Measurements from ENCODE around the gene RPS8.
A peak's percentile ranks its signal among the peaks of the same experiment; 100 is the strongest.

The RPS8 gene

DNA sequence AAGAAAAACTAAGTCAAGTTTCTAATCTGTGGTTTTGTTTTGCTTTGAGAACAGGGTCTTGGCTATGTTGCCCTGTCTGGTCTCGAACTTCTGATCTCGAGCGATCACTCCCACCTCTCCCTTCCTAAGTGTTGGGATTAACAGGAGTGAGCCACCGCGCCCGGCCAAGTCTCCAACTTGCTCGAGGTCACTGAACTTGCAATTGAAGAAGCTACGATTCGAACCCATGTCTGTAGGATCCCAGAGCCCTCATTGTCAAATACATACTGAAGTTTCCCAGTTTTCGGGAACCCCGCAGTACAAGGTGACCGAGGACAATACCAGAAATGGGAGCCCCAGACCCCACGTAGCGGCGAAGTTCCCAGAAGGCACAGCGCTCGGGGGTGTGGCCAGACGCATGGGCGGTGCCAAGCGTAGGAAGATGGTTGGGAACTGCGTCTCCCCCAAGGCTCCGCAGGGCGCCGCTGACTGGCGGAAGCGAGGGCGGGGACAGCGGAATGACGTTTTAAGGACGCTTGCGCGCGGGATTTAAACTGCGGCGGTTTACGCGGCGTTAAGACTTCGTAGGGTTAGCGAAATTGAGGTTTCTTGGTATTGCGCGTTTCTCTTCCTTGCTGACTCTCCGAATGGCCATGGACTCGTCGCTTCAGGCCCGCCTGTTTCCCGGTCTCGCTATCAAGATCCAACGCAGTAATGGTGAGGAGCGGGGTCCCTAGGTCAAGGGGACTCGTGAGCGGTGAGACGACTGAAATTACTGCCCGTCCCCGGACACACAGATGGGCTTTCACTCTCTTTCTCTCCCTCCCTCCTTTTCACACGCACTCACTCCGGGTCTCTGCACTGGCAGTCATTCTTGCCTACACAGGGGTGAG, 35.8 kb upstream of the RPS8 start, which contains the start of gene KIF2C:
KIF2C (plus strand) TSS at position 531 of the 872 bp plus-strand sequence; CDS start at position 627, 96 bp downstream.
- H3K27ac ChIP-seq (ENCODE audit: extremely low read depth, low read depth, low read length) = peak within 1 kb of the TSS; percentile 78
- peaks cover 3% of the 10 kb centered on the region; the same call in 1 of the 2 replicates for H3K4me1 ChIP-seq (ENCODE audit: control insufficient read depth, insufficient read depth, low read length)
- ChIA-PET CTCF (interaction anchor here (3.4 kb wide), 1 partner anchor 8 kb away, joined by 19 read pairs; the partner anchor contains the start of gene RNU5D-1), POLR2A (interaction anchor here (0.5 to 2.3 kb wide), 5 partner anchors 9 to 65 kb away, joined by 3 to 15 read pairs (median 4); partner anchors contain the start of genes RNU5D-1 and RPS8)
- peaks cover 26 to 35% of the 10 kb centered on the region in 2 experiments for H3K36me3 ChIP-seq (ENCODE audit: control insufficient read depth in 2 of 2, insufficient read depth in 1 of 2, low read length in 2 of 2)
- H3K9me3 ChIP-seq (ENCODE audit: control insufficient read depth, insufficient read depth, low read depth, low read length) = no peaks in the 10 kb centered on the region
- peak within 1 kb of the TSS; percentile 66 for H3K4me3 ChIP-seq (ENCODE audit: low read depth, low read length)
- TF ChIP-seq, protein P1, sequence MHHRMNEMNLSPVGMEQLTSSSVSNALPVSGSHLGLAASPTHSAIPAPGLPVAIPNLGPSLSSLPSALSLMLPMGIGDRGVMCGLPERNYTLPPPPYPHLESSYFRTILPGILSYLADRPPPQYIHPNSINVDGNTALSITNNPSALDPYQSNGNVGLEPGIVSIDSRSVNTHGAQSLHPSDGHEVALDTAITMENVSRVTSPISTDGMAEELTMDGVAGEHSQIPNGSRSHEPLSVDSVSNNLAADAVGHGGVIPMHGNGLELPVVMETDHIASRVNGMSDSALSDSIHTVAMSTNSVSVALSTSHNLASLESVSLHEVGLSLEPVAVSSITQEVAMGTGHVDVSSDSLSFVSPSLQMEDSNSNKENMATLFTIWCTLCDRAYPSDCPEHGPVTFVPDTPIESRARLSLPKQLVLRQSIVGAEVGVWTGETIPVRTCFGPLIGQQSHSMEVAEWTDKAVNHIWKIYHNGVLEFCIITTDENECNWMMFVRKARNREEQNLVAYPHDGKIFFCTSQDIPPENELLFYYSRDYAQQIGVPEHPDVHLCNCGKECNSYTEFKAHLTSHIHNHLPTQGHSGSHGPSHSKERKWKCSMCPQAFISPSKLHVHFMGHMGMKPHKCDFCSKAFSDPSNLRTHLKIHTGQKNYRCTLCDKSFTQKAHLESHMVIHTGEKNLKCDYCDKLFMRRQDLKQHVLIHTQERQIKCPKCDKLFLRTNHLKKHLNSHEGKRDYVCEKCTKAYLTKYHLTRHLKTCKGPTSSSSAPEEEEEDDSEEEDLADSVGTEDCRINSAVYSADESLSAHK (tag by site-specific recombination; IDR thresholded peaks at IDR 0.05) = 0 out of 2 replicates have a peak, but pooled peaks have one; percentile 8
- TF ChIP-seq KLF1 (tag by site-specific recombination; IDR thresholded peaks at IDR 0.05) = peak; percentile 54; the same call in 1 of the 2 replicates
- TF ChIP-seq ZNF544 (tag by site-specific recombination; IDR thresholded peaks at IDR 0.05) = no peak
- TF ChIP-seq, protein P2, sequence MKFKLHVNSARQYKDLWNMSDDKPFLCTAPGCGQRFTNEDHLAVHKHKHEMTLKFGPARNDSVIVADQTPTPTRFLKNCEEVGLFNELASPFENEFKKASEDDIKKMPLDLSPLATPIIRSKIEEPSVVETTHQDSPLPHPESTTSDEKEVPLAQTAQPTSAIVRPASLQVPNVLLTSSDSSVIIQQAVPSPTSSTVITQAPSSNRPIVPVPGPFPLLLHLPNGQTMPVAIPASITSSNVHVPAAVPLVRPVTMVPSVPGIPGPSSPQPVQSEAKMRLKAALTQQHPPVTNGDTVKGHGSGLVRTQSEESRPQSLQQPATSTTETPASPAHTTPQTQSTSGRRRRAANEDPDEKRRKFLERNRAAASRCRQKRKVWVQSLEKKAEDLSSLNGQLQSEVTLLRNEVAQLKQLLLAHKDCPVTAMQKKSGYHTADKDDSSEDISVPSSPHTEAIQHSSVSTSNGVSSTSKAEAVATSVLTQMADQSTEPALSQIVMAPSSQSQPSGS (tag by site-specific recombination; IDR thresholded peaks at IDR 0.05; ENCODE audit: low read depth) = peak; percentile 38; the same call in 1 of the 2 replicates
- TF ChIP-seq SP3 (tag by site-specific recombination; IDR thresholded peaks at IDR 0.05) = peak; percentile 84
- peak; percentile 65 for TF ChIP-seq SP7 (tag by site-specific recombination; IDR thresholded peaks at IDR 0.05)
- peak; percentile 85 for TF ChIP-seq KLF8 (tag by site-specific recombination; IDR thresholded peaks at IDR 0.05)
- TF ChIP-seq, protein P3, sequence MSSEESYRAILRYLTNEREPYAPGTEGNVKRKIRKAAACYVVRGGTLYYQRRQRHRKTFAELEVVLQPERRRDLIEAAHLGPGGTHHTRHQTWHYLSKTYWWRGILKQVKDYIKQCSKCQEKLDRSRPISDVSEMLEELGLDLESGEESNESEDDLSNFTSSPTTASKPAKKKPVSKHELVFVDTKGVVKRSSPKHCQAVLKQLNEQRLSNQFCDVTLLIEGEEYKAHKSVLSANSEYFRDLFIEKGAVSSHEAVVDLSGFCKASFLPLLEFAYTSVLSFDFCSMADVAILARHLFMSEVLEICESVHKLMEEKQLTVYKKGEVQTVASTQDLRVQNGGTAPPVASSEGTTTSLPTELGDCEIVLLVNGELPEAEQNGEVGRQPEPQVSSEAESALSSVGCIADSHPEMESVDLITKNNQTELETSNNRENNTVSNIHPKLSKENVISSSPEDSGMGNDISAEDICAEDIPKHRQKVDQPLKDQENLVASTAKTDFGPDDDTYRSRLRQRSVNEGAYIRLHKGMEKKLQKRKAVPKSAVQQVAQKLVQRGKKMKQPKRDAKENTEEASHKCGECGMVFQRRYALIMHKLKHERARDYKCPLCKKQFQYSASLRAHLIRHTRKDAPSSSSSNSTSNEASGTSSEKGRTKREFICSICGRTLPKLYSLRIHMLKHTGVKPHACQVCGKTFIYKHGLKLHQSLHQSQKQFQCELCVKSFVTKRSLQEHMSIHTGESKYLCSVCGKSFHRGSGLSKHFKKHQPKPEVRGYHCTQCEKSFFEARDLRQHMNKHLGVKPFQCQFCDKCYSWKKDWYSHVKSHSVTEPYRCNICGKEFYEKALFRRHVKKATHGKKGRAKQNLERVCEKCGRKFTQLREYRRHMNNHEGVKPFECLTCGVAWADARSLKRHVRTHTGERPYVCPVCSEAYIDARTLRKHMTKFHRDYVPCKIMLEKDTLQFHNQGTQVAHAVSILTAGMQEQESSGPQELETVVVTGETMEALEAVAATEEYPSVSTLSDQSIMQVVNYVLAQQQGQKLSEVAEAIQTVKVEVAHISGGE (tag by site-specific recombination; conservative IDR thresholded peaks at IDR 0.05; ENCODE audit: low read depth) = peak; percentile 12
- TF ChIP-seq ZNF660 (tag by site-specific recombination; IDR thresholded peaks at IDR 0.05) = peak; percentile 60
- peak; percentile 95 for TF ChIP-seq PRDM1 (tag by site-specific recombination; IDR thresholded peaks at IDR 0.05)
- no peak for TF ChIP-seq ZNF157 (tag by site-specific recombination; IDR thresholded peaks at IDR 0.05)
- no peak for TF ChIP-seq ZFP3 (tag by site-specific recombination; IDR thresholded peaks at IDR 0.05; ENCODE audit: low read depth)
- TF ChIP-seq ZNF629 (tag by site-specific recombination; IDR thresholded peaks at IDR 0.05) = peak; percentile 98
- TF ChIP-seq MYNN (tag by site-specific recombination; IDR thresholded peaks at IDR 0.05; ENCODE audit: borderline replicate concordance) = 0 out of 2 replicates have a peak, but pooled peaks have one; percentile 35
- TF ChIP-seq, protein P4, sequence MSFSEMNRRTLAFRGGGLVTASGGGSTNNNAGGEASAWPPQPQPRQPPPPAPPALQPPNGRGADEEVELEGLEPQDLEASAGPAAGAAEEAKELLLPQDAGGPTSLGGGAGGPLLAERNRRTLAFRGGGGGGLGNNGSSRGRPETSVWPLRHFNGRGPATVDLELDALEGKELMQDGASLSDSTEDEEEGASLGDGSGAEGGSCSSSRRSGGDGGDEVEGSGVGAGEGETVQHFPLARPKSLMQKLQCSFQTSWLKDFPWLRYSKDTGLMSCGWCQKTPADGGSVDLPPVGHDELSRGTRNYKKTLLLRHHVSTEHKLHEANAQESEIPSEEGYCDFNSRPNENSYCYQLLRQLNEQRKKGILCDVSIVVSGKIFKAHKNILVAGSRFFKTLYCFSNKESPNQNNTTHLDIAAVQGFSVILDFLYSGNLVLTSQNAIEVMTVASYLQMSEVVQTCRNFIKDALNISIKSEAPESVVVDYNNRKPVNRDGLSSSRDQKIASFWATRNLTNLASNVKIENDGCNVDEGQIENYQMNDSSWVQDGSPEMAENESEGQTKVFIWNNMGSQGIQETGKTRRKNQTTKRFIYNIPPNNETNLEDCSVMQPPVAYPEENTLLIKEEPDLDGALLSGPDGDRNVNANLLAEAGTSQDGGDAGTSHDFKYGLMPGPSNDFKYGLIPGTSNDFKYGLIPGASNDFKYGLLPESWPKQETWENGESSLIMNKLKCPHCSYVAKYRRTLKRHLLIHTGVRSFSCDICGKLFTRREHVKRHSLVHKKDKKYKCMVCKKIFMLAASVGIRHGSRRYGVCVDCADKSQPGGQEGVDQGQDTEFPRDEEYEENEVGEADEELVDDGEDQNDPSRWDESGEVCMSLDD (tag by site-specific recombination; IDR thresholded peaks at IDR 0.05) = peak; percentile 70; the same call in 1 of the 2 replicates
- TF ChIP-seq, protein P5, sequence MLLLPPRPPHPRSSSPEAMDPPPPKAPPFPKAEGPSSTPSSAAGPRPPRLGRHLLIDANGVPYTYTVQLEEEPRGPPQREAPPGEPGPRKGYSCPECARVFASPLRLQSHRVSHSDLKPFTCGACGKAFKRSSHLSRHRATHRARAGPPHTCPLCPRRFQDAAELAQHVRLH (tag by site-specific recombination; IDR thresholded peaks at IDR 0.05) = peak; percentile 30; the same call in 1 of the 2 replicates
- TF ChIP-seq ZNF654 (tag by site-specific recombination; IDR thresholded peaks at IDR 0.05; ENCODE audit: low read depth) = no peak
- TF ChIP-seq ZNF610 (tag by site-specific recombination; IDR thresholded peaks at IDR 0.05; ENCODE audit: borderline replicate concordance) = peak; percentile 51; the same call in 1 of the 2 replicates
- TF ChIP-seq, protein P6, sequence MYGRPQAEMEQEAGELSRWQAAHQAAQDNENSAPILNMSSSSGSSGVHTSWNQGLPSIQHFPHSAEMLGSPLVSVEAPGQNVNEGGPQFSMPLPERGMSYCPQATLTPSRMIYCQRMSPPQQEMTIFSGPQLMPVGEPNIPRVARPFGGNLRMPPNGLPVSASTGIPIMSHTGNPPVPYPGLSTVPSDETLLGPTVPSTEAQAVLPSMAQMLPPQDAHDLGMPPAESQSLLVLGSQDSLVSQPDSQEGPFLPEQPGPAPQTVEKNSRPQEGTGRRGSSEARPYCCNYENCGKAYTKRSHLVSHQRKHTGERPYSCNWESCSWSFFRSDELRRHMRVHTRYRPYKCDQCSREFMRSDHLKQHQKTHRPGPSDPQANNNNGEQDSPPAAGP (tag by site-specific recombination; IDR thresholded peaks at IDR 0.05) = peak; percentile 43; the same call in 1 of the 2 replicates
- TF ChIP-seq ZNF324 (tag by site-specific recombination; IDR thresholded peaks at IDR 0.05) = 0 out of 2 replicates have a peak, but pooled peaks have one; percentile 15
- no peak for TF ChIP-seq ZNF530 (tag by site-specific recombination; IDR thresholded peaks at IDR 0.05; ENCODE audit: low read depth)
- TF ChIP-seq, protein P7, sequence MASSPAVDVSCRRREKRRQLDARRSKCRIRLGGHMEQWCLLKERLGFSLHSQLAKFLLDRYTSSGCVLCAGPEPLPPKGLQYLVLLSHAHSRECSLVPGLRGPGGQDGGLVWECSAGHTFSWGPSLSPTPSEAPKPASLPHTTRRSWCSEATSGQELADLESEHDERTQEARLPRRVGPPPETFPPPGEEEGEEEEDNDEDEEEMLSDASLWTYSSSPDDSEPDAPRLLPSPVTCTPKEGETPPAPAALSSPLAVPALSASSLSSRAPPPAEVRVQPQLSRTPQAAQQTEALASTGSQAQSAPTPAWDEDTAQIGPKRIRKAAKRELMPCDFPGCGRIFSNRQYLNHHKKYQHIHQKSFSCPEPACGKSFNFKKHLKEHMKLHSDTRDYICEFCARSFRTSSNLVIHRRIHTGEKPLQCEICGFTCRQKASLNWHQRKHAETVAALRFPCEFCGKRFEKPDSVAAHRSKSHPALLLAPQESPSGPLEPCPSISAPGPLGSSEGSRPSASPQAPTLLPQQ (tag by site-specific recombination; IDR thresholded peaks at IDR 0.05) = 0 out of 2 replicates have a peak, but pooled peaks have one; percentile 43

Data from HEK293 (cell line).